MM.1S (cell line): ENCODE data around the gene FGF11.

Experiments
- CTCF ChIP-seq: fragments of 300-600 bp; sonication (generic); IDR thresholded peaks from 2 replicates; pipeline ENCODE4 v1.5.1; 2016; ENCODE audit warnings: antibody characterized with exemption, low read length, mixed read lengths
- EZH2 ChIP-seq: fragments of 300-600 bp; sonication (generic); optimal IDR thresholded peaks from 2 replicates; pipeline ENCODE3; 2017; ENCODE audit warnings: low read depth, mild to moderate bottlenecking, antibody characterized with exemption, low read length, mixed read lengths

GRCh38 chr17:7398612-7399011, 40.7 kb upstream of the FGF11 start:
- TF ChIP-seq CTCF: no peak
- TF ChIP-seq EZH2: no peak
